CD14-positive monocyte (primary cell): ENCODE results near the gene RCOR2. TPM values are rescaled to one million over a fixed set of nuclear protein-coding genes. Genes with fewer than 3 reads are reported as not detected.

Source experiments
- DNase-seq, 3 donors: peaks; one replicate each; pipeline ENCODE4 v3.0.0-alpha.2; 2011 to 2022
- H2AFZ ChIP-seq: 2 replicates; pipeline ENCODE4 v1.6.0; 2012; ENCODE audit warnings: mild to moderate bottlenecking, low read depth, low read length, inconsistent platforms; ENCODE audit not compliant: insufficient read depth, poor library complexity, severe bottlenecking
- H3K27ac ChIP-seq, 2 donors: 1 replicate in 1 of 2; 2 replicates in 1 of 2; pipeline ENCODE4 v1.5.1; 2012 to 2013; ENCODE audit warnings: low read length in 2 of 2, control low read depth in 1 of 2, inconsistent platforms in 1 of 2, low read depth in 1 of 2, mild to moderate bottlenecking in 1 of 2
- H3K27me3 ChIP-seq, 2 donors: one replicate each; pipeline versions ENCODE4 v1.6.0 to v1.6.1; 2011 to 2013; ENCODE audit warnings: low read length in 2 of 2; ENCODE audit not compliant: control insufficient read depth in 2 of 2, insufficient read depth in 2 of 2
- H3K36me3 ChIP-seq, 2 donors: replicated peaks in 1 of 2; 1 replicate in 1 of 2; 2 replicates in 1 of 2; pipeline versions ENCODE4 v1.5.1 to v1.6.1; 2012 to 2013; ENCODE audit warnings: low read length in 2 of 2, control low read depth in 1 of 2, inconsistent platforms in 1 of 2, mild to moderate bottlenecking in 1 of 2; ENCODE audit not compliant: insufficient read depth in 2 of 2, control insufficient read depth in 1 of 2
- H3K4me1 ChIP-seq, 2 donors: 1 replicate in 1 of 2; 2 replicates in 1 of 2; pipeline versions ENCODE4 v1.5.1 to v1.6.1; 2012 to 2013; ENCODE audit warnings: low read length in 2 of 2, control low read depth in 1 of 2, inconsistent platforms in 1 of 2, mild to moderate bottlenecking in 1 of 2, moderate library complexity in 1 of 2; ENCODE audit not compliant: insufficient read depth in 2 of 2, control insufficient read depth in 1 of 2
- H3K4me2 ChIP-seq: replicated peaks from 2 replicates; pipeline ENCODE3; 2012; ENCODE audit warnings: low read length, moderate library complexity, mild to moderate bottlenecking; ENCODE audit not compliant: poor library complexity, severe bottlenecking; ENCODE audit errors: extremely low read depth
- H3K4me3 ChIP-seq, 3 experiments: fragments of 200-600 bp in 1 of 3; sonication (generic) in 1 of 3; replicated peaks in 1 of 3; 1 replicate in 2 of 3; 2 replicates in 1 of 3; pipeline ENCODE4 v1.5.1; 2011 to 2013; ENCODE audit warnings: low read length in 3 of 3, mild to moderate bottlenecking in 3 of 3, control low read depth in 2 of 3, low read depth in 2 of 3, inconsistent platforms in 1 of 3, moderate library complexity in 1 of 3
- H3K79me2 ChIP-seq: 2 replicates; pipeline ENCODE4 v1.6.0; 2012; ENCODE audit warnings: mild to moderate bottlenecking, control low read depth, inconsistent platforms, low read length, moderate library complexity; ENCODE audit not compliant: insufficient read depth
- H3K9ac ChIP-seq: 2 replicates; pipeline ENCODE4 v1.6.0; 2017; ENCODE audit warnings: low read length, mild to moderate bottlenecking; ENCODE audit not compliant: insufficient read depth, poor library complexity, severe bottlenecking
- H3K9me3 ChIP-seq, 2 donors: replicated peaks in 1 of 2; 1 replicate in 1 of 2; 2 replicates in 1 of 2; pipeline versions ENCODE4 v1.5.1 to v1.6.1; 2012 to 2013; ENCODE audit warnings: low read length in 2 of 2, control low read depth in 1 of 2; ENCODE audit not compliant: control insufficient read depth in 1 of 2, insufficient read depth in 1 of 2
- H4K20me1 ChIP-seq: 2 replicates; pipeline ENCODE4 v1.6.0; 2012; ENCODE audit warnings: mild to moderate bottlenecking, low read length, control low read depth, moderate library complexity; ENCODE audit not compliant: insufficient read depth
- H3K27ac Mint-ChIP-seq, 7 donors: one replicate each; pipeline ENCODE4 v1.8.0; 2020; ENCODE audit warnings: mild to moderate bottlenecking in 7 of 7, mixed read lengths in 7 of 7, moderate library complexity in 6 of 7, inconsistent platforms in 2 of 7
- H3K27me3 Mint-ChIP-seq, 3 donors: one replicate each; pipeline ENCODE4 v1.8.0; 2021 to 2022; ENCODE audit warnings: low read depth in 3 of 3, mild to moderate bottlenecking in 3 of 3, mixed read lengths in 3 of 3, moderate library complexity in 3 of 3, inconsistent platforms in 1 of 3
- H3K36me3 Mint-ChIP-seq, 2 donors: one replicate each; pipeline ENCODE4 v1.8.0; 2020; ENCODE audit warnings: mixed read lengths in 2 of 2, inconsistent platforms in 1 of 2, mild to moderate bottlenecking in 1 of 2
- H3K4me1 Mint-ChIP-seq: one replicate; pipeline ENCODE4 v1.8.0; 2020; ENCODE audit warnings: mild to moderate bottlenecking, mixed read lengths
- H3K4me3 Mint-ChIP-seq, 2 donors: one replicate each; pipeline ENCODE4 v1.8.0; 2020; ENCODE audit warnings: mild to moderate bottlenecking in 2 of 2, mixed read lengths in 2 of 2, moderate library complexity in 1 of 2
- H3K9me3 Mint-ChIP-seq, 7 donors: one replicate each; pipeline ENCODE4 v1.8.0; 2020 to 2022; ENCODE audit warnings: mixed read lengths in 7 of 7, mild to moderate bottlenecking in 6 of 7, moderate library complexity in 6 of 7, inconsistent platforms in 2 of 7
- WGBS: methylation state at CpG from one replicate; pipeline ENCODE4 v1.1.5; 2013; ENCODE audit warnings: missing lambda C conversion rate; ENCODE audit not compliant: insufficient coverage; 5-methylcytosine and 5-hydroxymethylcytosine counted together
- intact Hi-C, 2 donors: fragments of 100-400 bp; cut with micrococcal nuclease; formaldehyde crosslinking; loops; one replicate each; pipeline versions ENCODE4 v1.15.0 to v1.15.1; 2023
- polyA plus RNA-seq, 3 donors: library from polyadenylated mRNA; depleted of rRNA in 1 of 3; unstranded in 2 of 3; stranded (reverse) in 1 of 3; fragments of 300-500 nt in 2 of 3; fragments of >200 nt in 1 of 3; fragmentation: Illumina TruSeq in 2 of 3; gene quantifications; 1 replicate in 2 of 3; 2 replicates in 1 of 3; pipeline ENCODE4 v1.2.3, GENCODE V29; 2012 to 2021
- TF ChIP-seq, protein P1 (sequence below): fragments of 200-600 bp; IDR thresholded peaks from one replicate; pipeline ENCODE4 v1.8.0; 2022; ENCODE audit warnings: antibody characterized with exemption, mild to moderate bottlenecking

Gene RCOR2
- polyA plus RNA-seq, 3 donors = not detected

DNA sequence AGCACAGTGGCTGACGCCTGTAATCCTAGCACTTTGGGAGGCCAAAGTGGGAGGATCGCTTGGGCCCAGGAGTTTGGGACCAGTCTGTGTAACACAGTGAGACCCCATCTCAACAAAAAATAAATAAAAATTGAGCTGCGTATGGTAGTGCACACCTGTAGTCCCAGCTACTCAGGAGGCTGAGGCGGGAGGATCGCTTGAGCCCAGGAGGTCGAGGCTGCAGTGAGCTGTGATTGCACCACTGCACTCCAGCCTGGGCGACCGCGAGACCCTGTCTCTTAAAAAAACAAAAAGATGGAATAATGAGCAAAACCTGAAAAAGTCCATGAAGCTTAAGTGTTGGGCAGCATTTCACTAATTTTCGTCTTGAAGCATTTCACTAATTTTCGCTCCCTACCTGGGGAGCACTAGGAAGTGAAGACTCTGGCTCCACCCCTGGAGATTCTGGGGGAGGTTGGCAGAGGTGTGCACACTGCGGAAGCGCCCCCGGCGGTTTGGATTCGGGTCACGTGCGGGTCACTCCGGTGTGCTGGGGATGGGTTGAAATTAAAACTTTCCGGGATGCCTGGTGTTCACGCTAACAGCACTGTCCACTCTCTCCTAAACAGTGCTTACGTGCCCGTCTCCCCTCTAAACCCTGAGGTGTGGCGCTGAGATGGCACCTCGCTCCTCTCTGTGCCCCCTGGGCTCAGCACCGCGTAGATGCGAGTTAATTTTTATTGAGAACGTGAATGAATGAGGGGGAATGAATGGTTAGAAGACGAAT lies 20.9 kb upstream of the RCOR2 start:
- intact Hi-C loops = loop anchor here in 1 of 2 donors (2.0 kb wide), 1 partner anchor 97 kb away; no protein-coding TSS in a partner anchor
- H3K4me3 Mint-ChIP-seq = peak overlapping the region; percentile 87 to 95
- no peak overlapping the region for H3K27ac ChIP-seq
- TF ChIP-seq, protein P1, sequence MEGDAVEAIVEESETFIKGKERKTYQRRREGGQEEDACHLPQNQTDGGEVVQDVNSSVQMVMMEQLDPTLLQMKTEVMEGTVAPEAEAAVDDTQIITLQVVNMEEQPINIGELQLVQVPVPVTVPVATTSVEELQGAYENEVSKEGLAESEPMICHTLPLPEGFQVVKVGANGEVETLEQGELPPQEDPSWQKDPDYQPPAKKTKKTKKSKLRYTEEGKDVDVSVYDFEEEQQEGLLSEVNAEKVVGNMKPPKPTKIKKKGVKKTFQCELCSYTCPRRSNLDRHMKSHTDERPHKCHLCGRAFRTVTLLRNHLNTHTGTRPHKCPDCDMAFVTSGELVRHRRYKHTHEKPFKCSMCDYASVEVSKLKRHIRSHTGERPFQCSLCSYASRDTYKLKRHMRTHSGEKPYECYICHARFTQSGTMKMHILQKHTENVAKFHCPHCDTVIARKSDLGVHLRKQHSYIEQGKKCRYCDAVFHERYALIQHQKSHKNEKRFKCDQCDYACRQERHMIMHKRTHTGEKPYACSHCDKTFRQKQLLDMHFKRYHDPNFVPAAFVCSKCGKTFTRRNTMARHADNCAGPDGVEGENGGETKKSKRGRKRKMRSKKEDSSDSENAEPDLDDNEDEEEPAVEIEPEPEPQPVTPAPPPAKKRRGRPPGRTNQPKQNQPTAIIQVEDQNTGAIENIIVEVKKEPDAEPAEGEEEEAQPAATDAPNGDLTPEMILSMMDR = no peak
- H3K36me3 Mint-ChIP-seq = no peaks in the 10 kb centered on the region
- H4K20me1 ChIP-seq = no peaks in the 10 kb centered on the region
- no peaks in the 10 kb centered on the region for H3K36me3 ChIP-seq
- WGBS = 30% methylated on average over 8 of the region's 30 CpGs
- H3K4me1 Mint-ChIP-seq = peaks cover 32% of the 10 kb centered on the region
- peaks cover 23% of the 10 kb centered on the region for H3K79me2 ChIP-seq
- peaks cover 35 to 36% of the 10 kb centered on the region in 2 donors for H3K4me1 ChIP-seq
- H3K27me3 ChIP-seq = no peaks in the 10 kb centered on the region
- no peaks in the 10 kb centered on the region for H3K9me3 Mint-ChIP-seq
- peak overlapping the region; percentile 54 to 90 (median 71) for H3K4me3 ChIP-seq
- H3K4me2 ChIP-seq = peak overlapping the region; percentile 100
- peak overlapping the region; percentile 70 for H3K9ac ChIP-seq
- peak overlapping the region; percentile 91 for H2AFZ ChIP-seq
- peaks cover 6 to 13% (median 12%) of the 10 kb centered on the region in 3 donors for H3K27me3 Mint-ChIP-seq
- DNase-seq = no peak
- H3K27ac Mint-ChIP-seq = peak overlapping the region in 5 of 7 donors; percentile 32 to 88 (median 69)
- no peaks in the 10 kb centered on the region for H3K9me3 ChIP-seq

DNA sequence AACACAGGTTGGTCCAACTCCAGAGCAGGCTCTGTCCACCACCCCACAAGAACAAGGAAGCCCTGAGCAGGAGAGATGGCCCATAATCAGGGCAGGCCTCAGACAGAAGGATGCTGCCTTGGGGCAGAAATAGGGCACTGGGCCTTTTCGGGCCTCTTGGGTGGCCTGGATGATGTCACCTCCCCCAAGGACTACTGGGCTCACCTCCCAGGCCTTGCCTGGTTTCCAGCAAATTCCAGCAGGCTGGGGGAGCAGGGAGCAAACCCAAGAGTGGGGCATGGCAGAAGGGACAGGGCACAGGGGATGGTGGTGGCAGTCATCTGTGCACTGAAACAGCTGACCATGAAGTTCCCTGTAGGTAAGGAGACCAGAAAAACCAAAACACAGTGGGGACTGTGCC lies 16.5 kb upstream of the RCOR2 start:
- Histone ChIP-seq H3K79me2 (no peaks in the 10 kb centered on the region), H3K9me3 (no peaks in the 10 kb centered on the region), H3K27me3 (no peaks in the 10 kb centered on the region), H3K4me1 (peaks cover 6 to 7% of the 10 kb centered on the region in 2 donors), H3K4me2 (no peak overlapping the region), H3K36me3 (no peaks in the 10 kb centered on the region), H4K20me1 (no peaks in the 10 kb centered on the region), H3K27ac (no peak overlapping the region), H3K9ac (no peak overlapping the region), H3K4me3 (no peak overlapping the region), H2AFZ (no peak overlapping the region)
- Mint-ChIP-seq H3K4me3 (no peak overlapping the region), H3K36me3 (no peaks in the 10 kb centered on the region), H3K27me3 (peaks cover 8 to 13% (median 12%) of the 10 kb centered on the region in 3 donors), H3K9me3 (no peaks in the 10 kb centered on the region), H3K4me1 (peaks cover 8% of the 10 kb centered on the region), H3K27ac (no peak overlapping the region)
- WGBS = 83% methylated on average over 1 of the region's 1 CpG
- intact Hi-C loops = no loop called here
- DNase-seq = no peak
- TF ChIP-seq, protein P1 = no peak
